SU-DHL-6 (cell line): Measurements from ENCODE around the gene IL17B.

ENCODE experiments used
- H2AFZ ChIP-seq: fragments of 200-600 bp; sonication (generic); 2 replicates; pipeline ENCODE4 v1.6.1; 2014; ENCODE audit warnings: low read depth, mild to moderate bottlenecking, moderate library complexity, mixed read lengths, antibody characterized with exemption, low read length; ENCODE audit not compliant: severe bottlenecking
- H3F3A ChIP-seq: fragments of 200-600 bp; shearing (Covaris generic); 2 replicates; pipeline ENCODE4 v1.6.0; 2016; ENCODE audit warnings: antibody characterized with exemption, mild to moderate bottlenecking; ENCODE audit not compliant: insufficient read depth
- H3K27ac ChIP-seq: fragments of 200-600 bp; sonication (generic); 2 replicates; pipeline ENCODE4 v1.5.1; 2016; ENCODE audit warnings: low read depth, mild to moderate bottlenecking, low read length, moderate library complexity, mixed read lengths
- H3K27me3 ChIP-seq: fragments of 200-600 bp; sonication (generic), shearing (Covaris generic); 2 replicates; pipeline ENCODE4 v1.6.0; 2014; ENCODE audit warnings: mild to moderate bottlenecking, low read length
- H3K36me3 ChIP-seq: fragments of 200-600 bp; sonication (generic); 2 replicates; pipeline ENCODE4 v1.6.1; 2014; ENCODE audit warnings: mild to moderate bottlenecking, low read length, mixed read lengths
- H3K4me2 ChIP-seq: fragments of 300-600, 200-600 bp; shearing (Covaris generic), sonication (generic); 2 replicates; pipeline ENCODE4 v1.6.0; 2014; ENCODE audit warnings: low read length, low read depth, mild to moderate bottlenecking; ENCODE audit not compliant: poor library complexity, severe bottlenecking
- H3K4me3 ChIP-seq: fragments of 200-600 bp; sonication (generic); 2 replicates; pipeline ENCODE4 v1.5.1; 2014; ENCODE audit warnings: antibody characterized with exemption, low read length, mild to moderate bottlenecking, mixed read lengths; ENCODE audit not compliant: insufficient read depth, poor library complexity, severe bottlenecking
- H3K79me2 ChIP-seq: fragments of 200-600 bp; sonication (generic); 2 replicates; pipeline ENCODE4 v1.6.1; 2014; ENCODE audit warnings: mild to moderate bottlenecking, low read length, moderate library complexity; ENCODE audit not compliant: insufficient read depth
- H3K9ac ChIP-seq: fragments of 200-600 bp; sonication (generic); 2 replicates; pipeline ENCODE4 v1.7.0; 2014; ENCODE audit warnings: mild to moderate bottlenecking, low read length
- H3K9me2 ChIP-seq: fragments of 200-600 bp; sonication (generic); replicated peaks from 2 replicates; pipeline ENCODE4 v1.6.1; 2014; ENCODE audit warnings: low read length; ENCODE audit not compliant: insufficient read depth
- H3K9me3 ChIP-seq: fragments of 200-600 bp; sonication (generic); 2 replicates; pipeline ENCODE4 v1.6.1; 2014; ENCODE audit warnings: low read length, mixed read lengths; ENCODE audit not compliant: insufficient read depth
- H4K20me1 ChIP-seq: fragments of 200-600 bp; sonication (generic); 2 replicates; pipeline ENCODE4 v1.6.1; 2014; ENCODE audit warnings: low read depth, mild to moderate bottlenecking, antibody characterized with exemption, low read length, moderate library complexity, mixed read lengths
- CTCF ChIP-seq: fragments of 200-600 bp; sonication (generic); IDR thresholded peaks from one replicate; pipeline ENCODE4 v1.5.1; 2017; ENCODE audit warnings: antibody characterized with exemption, mild to moderate bottlenecking, low read length, moderate library complexity; ENCODE audit not compliant: insufficient read depth, poor library complexity, severe bottlenecking
- EZH2phosphoT487 ChIP-seq: fragments of 200-600 bp; sonication (generic), shearing (Covaris generic); conservative IDR thresholded peaks from 2 replicates; pipeline ENCODE4 v1.6.1; 2018; ENCODE audit warnings: mild to moderate bottlenecking, antibody characterized with exemption, low read length, moderate library complexity, mixed read lengths

IL17B gene

GRCh38 chr5:149416987-149417710 is 38.1 kb upstream of the IL17B start:
- Histone ChIP-seq H3F3A (no peaks in the 10 kb centered on the region), H3K79me2 (no peaks in the 10 kb centered on the region), H4K20me1 (no peaks in the 10 kb centered on the region), H3K36me3 (no peaks in the 10 kb centered on the region), H3K9me2 (no peaks in the 10 kb centered on the region), H3K4me3 (no peak overlapping the region), H3K27ac (no peak overlapping the region), H3K9me3 (no peaks in the 10 kb centered on the region), H3K27me3 (no peaks in the 10 kb centered on the region), H3K4me2 (no peak overlapping the region), H3K9ac (no peak overlapping the region), H2AFZ (no peak overlapping the region)
- TF ChIP-seq CTCF (no peak), EZH2phosphoT487 (no peak)

GRCh38 chr5:149415066-149415967 is 36.2 kb upstream of the IL17B start:
- Histone ChIP-seq H4K20me1 (no peaks in the 10 kb centered on the region), H3K79me2 (no peaks in the 10 kb centered on the region), H3K9ac (no peak overlapping the region), H3K27ac (no peak overlapping the region), H2AFZ (no peak overlapping the region), H3K4me2 (no peak overlapping the region), H3K4me3 (no peak overlapping the region), H3F3A (no peaks in the 10 kb centered on the region), H3K27me3 (no peaks in the 10 kb centered on the region), H3K9me3 (no peaks in the 10 kb centered on the region), H3K9me2 (no peaks in the 10 kb centered on the region), H3K36me3 (no peaks in the 10 kb centered on the region)
- TF ChIP-seq EZH2phosphoT487 (no peak), CTCF (no peak)

GRCh38 chr5:149414405-149415065 is 35.4 kb upstream of the IL17B start:
- H3K27ac ChIP-seq: no peak overlapping the region
- no peak overlapping the region for H3K4me3 ChIP-seq
- no peaks in the 10 kb centered on the region for H3K9me3 ChIP-seq
- H3K79me2 ChIP-seq: no peaks in the 10 kb centered on the region
- H4K20me1 ChIP-seq: no peaks in the 10 kb centered on the region
- H2AFZ ChIP-seq: no peak overlapping the region
- no peaks in the 10 kb centered on the region for H3K9me2 ChIP-seq
- H3F3A ChIP-seq: no peaks in the 10 kb centered on the region
- no peak overlapping the region for H3K9ac ChIP-seq
- H3K27me3 ChIP-seq: no peaks in the 10 kb centered on the region
- TF ChIP-seq CTCF: no peak
- no peak for TF ChIP-seq EZH2phosphoT487
- no peak overlapping the region for H3K4me2 ChIP-seq
- no peaks in the 10 kb centered on the region for H3K36me3 ChIP-seq
